Mucosa of gallbladder (tissue), 1 donor: Measurements from ENCODE around the gene C12orf60. TPM values are rescaled to one million over a fixed set of nuclear protein-coding genes. Genes with fewer than 3 reads are reported as not detected.

ENCODE experiments used
- DNase-seq: peaks from one replicate; pipeline ENCODE4 v3.0.0-alpha.2; 2020; ENCODE audit warnings: low spot score
- total RNA-seq: library from RNA; stranded (reverse); gene quantifications from one replicate; pipeline ENCODE4 v1.2.1, GENCODE V29; 2021
- donor health status: DM: no; HTN: no; CAD: no.

C12orf60 gene
- total RNA-seq, 1 donor from 2014 or later: 0.43 TPM

DNA sequence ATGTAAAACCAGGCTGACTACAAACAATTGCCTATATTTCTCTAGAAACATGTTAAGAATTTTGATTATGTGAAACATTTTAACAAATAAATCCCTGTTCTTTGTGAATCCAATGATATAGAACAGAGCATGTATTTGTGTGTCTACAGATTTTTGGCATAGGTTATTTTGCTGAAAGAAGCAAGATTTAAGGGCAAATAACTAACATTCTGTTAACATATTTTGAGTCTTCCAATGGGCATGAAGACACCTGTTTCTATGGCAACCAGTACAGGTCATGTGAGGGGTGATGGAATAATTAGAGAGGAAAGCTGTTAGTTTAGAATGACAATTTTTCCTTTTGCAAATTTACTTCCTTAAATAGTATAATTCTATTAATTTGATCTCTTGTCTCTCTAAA, 31.0 kb downstream of the C12orf60 start:
- DNase-seq: no peak

DNA sequence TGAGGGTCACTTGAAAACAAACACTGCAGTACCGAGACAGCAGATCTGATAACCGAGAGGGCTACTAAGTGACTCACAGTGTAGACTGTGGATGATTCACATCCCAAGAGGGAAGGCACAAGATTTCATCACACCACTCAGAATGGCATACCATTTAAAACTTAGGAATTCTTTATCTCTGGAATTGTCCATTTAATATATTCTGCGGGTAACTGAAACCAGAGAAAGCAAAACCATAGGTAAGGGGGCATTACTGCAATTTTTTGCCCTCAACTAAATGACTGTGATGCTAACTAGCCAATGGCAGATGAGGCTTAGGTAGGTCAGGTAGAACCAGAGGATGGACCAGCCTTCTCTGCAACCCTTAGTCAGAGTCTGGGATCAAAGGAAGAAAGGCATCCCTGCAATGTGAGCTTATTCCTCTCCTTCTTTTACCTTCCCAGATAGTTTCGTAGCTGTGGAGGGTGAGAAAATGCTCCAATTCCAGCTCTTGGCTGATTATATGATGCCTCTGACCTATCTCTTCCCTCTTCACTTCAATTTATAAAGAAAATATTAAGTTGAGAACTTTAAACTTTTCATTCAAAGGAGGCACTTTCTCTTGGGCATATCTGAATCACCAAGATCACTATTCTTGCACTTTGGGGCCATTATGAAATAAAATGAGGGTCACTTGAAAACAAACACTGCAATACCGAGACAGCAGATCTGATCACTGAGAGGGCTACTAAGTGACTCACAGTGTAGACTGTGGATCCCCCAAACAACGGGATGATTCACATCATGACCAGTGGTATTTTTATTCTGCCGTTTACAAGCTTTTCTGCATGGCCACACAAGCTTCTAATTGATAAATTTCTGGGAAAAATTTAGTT, 33.1 kb downstream of the C12orf60 start:
- DNase-seq: no peak

DNA sequence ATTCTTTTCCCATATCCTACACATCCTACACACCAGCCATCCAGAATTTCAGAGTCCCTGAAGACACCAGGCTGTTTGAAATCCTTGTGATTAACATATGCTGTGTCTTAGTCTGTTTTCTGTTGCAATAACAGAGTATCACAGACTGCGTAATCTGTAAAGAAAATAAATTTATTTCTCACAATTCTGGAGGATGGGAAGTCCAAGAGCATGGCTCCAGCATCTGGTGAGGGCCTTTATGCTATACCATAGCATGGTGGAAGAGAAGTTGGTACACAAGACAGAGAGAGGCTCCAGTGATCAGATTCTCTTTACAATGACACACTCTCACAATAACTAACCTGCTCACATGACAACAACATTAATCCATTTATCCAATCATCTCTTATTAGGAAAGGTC, 35.8 kb downstream of the C12orf60 start:
- no peak for DNase-seq

DNA sequence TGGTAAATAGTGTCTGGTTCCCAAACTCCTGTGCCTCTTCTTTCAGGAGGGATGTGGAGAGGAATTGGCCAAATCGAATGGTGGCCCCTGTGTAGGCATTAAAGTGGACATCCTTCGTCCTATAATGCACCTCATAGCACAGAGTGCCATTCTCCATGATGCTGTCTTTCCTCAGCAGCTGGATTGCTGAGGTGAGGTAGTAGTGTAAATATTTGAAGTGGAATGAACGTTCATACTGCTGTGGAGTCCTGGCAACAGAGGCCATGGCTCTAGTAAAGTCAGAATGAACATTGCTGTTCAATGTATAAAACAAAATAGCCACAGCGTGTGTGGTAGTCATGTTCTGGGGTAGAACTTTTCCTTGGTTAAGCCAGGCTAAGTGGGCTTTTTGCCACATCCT, 37.1 kb downstream of the C12orf60 start:
- DNase-seq: no peak

DNA sequence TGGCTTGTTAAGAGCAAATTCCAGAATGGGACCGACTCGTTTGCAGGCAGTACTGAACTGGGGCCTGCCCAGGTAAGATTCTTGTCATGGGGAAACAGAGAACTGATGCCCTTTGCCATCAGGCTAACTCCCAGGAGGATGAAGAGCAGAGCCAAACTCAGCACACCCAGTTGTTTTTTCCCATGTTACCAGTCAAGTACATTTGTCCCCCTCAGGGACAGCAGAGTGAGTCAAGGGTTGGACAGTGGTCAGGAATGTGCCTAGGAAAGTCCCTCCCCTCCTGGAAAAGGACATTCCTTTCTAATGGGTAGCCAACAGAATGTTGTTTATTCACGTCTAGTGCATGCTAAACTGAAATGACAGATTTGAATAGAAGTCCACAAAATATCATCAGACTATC, 38.3 kb downstream of the C12orf60 start:
- DNase-seq: peak; percentile 36

DNA sequence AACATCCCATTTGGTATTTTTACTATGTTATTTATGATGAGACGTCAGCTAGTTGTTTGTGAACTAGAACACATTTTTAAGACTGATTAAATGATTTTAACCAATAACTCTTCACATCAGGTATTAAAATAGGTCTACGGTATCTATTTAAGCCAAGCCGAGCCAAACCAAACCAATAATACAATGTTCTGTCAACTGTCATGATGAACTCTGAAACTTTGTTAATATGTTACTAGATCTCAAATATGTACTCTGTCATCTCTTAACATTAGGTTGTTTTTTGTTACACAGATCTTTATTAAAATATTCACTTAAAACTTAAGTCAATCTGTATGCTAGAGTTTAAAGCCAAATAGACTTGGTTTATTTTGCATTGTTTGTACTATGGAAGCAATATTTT, 38.8 kb downstream of the C12orf60 start:
- DNase-seq: no peak

DNA sequence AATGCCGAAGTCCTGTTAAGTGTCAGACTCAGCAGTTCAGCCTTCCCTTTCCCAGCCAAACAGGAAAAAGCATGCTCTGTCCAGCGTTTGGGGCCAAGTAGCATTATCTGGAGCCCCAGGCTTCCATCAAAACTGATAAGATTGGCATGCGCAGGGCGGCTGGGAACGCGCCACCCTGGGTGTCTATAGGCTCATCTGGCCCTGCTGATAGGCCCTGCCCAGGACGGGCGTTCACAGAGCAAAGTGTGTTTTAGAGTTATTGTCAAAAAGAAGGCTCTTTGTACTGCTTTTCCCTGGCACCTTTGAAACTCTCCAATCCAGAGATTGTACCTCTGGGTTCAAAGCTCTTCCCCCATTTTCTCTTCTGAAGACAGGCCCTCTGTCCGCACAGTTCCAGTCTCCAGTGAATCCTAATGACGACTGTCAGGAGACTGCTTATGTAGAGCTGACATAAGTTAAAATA, 40.0 kb downstream of the C12orf60 start, which contains the start of gene ART4:
Gene ART4 (minus strand): TSS at position 102 of the 463 bp plus-strand sequence. CDS start 413 bp downstream, outside the sequence.
- DNase-seq: peak; percentile 49

DNA sequence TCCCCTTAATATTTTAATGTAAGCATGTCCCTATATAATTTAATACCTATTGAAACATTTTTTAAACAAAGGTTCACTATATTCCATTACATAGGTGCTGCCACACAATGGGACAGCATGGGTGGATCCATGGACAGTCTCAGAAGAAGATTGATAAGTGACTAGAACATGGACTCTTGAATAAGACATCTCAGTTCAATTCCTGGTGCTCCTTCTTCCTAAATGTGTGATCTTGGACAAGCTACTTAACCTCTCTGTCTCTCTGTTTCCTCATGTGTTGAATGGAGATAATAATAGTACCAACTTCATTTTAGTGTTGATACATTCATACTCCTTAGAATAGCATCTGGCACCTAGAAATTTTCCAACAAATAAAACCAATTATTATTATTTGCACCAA, 40.9 kb downstream of the C12orf60 start:
- no peak for DNase-seq

DNA sequence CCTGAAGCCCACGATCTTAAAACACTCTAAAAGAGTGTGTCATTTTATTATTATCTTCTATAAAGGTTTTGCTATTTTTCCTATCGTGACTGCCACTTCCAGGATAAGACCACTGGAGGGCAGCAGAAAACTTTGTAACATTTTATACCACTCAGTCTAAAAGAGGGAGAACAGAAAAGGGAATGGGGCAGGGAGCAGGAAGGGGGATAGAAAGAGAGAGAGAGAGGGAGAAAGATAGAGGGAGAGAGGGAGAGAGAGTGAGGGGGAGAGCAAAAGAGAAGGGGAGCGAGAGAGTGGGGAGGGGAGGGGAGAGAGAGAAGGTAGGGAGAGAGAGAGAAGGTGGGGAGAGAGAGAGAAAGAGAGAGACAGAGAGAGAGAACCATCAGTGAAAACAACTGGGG, 41.9 kb downstream of the C12orf60 start:
- peak; percentile 62 for DNase-seq

DNA sequence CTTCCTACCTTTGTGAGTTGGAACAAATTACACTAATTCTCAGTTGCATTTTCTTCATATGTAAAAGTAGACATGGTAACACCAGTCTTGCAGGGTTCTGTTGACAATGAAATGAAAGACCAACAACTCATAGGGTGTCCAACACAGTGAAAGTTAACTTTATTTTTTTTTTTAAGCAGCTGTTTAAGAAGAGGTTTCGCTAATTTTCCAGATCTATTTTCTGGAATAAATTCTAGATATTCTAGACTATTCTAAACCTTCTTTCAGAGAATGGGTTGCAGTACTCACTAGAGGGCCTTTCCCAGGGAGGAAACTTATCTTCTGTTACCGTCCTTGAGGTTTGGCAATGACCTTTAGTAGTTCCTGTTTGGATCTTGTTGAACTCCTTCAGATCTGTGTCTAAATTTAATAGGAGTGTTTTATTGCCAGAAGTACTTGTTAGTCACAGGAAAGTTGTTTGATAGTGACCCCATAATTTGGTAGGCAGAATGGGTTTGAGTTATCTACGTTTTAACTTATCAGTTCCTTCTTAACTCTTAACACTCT, 42.6 kb downstream of the C12orf60 start:
- no peak for DNase-seq

DNA sequence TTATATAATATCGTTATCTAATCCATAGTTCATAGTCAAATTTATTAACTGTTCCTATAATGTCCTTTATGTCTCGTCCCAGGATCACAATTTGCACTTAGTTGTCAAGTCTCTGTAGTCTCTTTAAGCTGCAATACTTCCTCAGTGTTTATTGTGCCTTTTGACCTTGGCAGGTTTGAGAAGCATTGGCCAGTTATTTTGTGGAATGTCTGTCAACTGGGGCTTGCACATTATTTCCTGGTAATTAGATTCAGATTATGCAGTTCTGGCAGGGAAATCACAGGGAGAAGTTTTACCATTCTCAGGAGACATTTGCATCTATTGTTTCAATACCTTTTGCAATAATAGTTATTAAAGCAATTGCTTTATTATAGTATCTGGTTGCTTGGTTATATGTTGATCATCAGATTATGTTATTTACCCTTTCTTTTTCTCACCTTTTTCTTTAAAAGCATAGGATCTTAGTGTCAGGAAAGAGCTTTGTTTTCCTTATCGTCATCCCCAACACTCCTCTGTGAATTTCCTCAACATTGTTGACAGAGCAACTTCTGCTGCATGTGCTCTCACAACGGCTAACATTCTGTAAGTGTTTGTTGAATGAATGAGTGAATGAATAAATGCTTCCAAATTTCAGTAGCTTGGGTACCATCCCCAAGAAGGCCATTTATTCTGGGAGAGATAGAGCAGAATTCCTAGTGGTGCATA, 43.6 kb downstream of the C12orf60 start:
- no peak for DNase-seq

DNA sequence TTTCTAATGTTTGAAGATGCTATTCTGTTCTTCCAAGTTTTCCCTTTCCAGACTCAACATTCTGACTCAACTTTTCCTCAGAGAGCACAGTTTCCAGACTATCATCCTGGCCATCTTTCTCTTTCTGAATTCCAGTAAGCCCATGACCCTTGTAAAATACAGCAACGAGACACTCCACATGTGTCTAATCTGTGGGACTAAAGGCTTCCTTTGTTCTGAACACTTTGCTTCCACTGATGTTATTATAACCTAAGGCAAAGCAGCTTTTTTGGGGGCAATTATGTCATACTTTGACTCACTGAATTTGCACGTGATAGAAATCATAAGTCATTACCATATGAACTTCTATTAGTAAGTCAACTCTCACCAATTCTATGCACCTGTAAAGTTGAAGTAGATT, 46.2 kb downstream of the C12orf60 start:
- no peak for DNase-seq

DNA sequence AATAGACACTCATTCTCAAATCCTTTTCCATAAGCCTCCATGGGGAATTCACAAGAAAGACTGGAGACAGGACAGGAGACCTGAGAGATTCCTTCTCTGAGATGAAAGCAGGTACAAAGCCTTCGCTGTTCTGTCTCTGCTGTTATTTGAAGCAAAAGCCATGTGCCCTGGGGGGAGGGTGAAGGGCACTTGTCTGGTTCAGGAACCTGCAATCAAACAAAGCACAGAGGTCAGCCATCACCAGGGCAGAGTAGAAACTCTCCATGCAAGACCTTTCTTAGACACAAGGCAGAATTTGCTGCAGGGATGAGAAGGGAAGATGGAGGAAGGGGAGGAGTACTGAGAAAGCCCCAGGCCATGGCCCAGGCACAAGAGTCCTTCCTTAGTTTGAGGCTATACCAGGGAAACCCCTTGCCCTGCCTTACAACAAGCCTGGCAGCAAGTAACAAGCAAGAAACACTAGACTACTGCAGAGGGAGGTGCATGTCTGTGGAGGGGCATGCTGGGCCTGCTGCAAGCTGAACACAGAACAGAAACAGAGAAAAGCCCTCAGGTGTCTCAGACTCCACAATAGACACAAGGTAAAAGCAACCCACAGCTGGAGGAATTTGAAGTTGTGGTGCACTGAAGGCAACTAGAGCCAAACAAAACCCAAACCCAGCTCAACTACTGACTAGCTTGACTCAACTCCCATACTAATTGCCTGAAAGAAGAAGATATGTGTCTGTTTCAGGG, 47.6 kb downstream of the C12orf60 start:
- no peak for DNase-seq

DNA sequence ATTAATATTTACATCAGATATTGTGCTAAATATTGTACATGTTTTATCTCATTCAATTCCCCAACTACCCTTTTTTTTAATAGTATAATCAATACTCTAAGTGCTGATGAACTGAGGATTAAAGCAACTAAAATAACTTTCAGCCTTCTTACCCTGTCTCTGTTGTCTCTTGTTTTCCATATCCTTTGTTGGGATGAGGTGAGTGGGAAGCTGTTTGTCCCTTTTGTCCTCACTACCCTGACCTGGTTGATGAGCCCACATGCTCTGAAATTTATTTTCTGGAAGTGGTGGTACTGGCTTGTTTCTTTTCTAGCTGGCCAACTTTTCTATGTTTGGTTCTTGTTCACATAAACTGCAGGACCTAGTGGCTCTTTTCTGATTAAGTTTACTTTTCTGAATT, 49.4 kb downstream of the C12orf60 start:
- no peak for DNase-seq

DNA sequence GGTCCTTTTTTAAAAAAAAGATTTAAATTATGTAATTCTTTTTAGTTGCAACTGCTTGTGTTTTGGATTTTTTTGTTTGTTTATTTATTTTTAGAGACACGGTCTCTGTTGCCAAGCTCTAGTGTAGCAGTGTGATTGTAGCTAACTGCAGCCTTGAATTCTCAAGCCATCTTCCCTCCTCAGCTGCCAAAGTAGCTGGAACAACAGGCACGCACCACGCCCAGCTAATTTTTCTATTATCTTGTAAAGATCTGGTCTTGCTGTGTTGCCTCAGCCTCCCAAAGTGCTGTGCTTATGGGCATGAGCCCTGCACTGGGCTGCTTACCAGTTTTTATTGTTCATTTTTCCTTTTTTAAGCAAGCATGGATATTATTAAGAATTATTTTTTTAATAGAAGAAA, 50.5 kb downstream of the C12orf60 start:
- no peak for DNase-seq

DNA sequence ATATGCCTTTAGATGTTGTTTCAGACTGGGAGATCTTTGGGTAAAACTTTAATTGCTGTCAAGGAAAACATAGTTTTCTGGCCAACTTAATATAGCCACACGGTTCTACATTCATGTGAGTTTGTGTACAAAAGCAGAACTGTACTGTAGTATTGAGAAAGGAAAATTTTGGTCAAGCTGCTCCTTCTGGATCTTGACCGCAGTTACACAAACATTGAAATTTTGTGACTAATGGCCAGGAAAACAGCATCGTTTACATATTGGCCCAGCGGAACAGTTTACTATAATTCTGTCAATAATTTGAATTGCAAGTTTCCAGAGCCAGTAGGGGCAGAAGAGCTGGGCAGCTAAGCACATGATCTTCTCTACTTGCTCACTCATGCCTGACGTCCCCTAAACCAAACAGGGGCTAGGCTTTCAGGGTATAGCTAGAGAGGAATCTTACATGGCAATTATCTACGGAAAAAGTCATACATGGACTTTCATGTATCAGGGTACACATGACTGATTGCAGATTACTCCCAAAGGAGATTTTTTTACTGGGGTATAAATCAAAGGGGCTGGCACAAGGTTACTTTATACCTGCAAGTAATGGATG, 51.2 kb downstream of the C12orf60 start:
- DNase-seq: no peak

DNA sequence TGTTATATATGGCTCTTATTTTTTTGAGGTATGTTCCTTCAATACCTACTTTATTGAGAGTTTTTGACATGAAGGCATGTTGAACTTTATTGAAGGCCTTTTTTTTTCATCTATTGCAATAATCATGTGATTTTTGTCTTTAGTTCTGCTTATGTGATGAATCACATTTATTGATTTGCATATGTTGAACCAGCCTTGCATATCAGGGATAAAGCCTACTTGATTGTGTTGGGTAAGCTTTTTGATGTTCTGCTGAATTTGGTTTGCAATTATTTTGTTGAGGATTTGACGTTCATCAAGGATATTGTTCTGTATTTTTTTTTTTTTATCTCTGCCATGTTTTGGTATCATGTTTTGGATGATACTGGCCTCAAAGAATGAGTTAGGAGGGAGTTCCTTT, 55.0 kb downstream of the C12orf60 start:
- no peak for DNase-seq

DNA sequence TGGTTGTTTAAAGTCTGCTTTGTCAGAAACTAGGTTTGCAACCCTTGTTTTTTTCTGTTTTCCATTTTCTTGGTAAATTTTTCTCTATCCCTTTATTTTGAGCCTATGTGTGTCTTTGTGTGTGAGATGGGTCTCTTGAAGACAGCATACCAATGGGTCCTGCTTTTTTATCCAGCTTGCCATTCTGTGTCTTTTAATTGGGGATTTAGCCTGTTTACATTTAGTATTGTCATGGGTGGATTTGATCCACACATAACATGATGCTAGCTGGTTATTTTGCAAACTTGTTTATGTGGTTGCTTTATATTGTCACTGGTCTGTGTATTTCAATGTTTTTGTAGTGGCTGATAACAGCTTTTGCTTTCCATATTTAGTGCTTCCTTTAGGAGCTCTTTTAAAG, 57.0 kb downstream of the C12orf60 start:
- no peak for DNase-seq

DNA sequence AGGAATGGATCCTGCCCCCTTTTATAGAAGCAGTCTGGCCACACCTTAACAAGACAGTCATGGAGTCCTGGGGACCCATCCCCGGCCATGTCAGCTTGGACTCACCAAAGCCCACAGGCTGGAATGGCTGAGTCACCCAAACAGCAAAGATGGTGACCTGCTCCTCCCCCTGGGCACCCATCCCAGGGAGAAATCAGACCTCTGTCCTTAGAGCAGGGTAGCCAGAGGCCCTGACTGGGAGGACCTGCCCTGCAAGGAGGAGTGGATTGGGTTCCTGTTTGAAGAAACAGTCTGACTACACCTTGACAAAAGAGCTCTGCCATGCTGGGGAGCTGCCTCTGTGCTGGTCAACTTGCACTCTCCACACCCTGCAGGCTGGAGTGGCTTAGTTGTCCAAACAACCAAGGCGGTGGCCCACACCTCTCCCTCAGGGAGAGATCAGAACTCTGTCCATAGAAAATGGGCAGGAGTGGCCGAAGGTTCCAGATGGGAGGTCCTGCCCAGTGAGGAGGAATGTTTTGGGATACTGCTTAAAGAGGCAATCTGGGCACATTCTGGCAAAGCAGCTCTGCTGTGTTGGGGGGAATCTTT, 65.5 kb downstream of the C12orf60 start:
- DNase-seq: no peak

DNA sequence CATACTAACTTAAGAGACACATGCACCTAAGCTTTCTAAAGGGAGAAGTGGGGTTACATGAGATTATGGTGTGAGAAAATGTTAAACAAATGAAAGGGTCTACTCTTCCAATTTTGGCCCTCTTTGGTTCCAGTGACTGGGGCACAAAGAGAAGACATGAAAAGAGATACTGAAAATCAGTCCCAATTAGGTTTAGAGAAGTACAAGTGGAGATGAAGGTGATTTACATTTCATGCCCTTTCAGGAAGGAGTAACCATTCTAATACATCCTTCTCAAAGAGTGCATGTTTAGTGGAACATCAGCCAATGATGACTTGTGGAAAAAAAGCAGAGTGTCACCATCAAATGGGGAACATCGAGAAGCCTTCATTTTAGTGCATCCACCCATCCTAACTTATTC, 67.8 kb downstream of the C12orf60 start:
- no peak for DNase-seq

DNA sequence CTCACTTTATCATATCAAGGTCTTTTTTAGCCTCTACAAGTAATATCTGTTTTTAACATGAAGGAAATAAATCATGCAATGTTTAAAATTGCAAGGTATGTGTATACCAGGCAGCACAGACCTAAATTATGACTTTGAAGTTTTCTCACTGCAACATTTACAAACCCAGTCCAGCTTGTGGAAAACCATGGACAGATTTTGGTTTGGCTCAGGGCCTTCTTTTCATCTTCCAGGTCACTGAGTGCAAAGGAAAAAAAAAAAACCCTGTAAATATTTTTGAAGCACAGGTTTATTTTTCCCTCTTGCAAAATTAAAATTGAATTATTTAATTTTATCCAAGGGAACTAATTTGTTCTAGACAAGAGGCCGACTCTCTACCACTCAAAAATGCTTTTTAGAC, 68.4 kb downstream of the C12orf60 start:
- DNase-seq: no peak
